GM10266 (cell line): ENCODE results near the gene NT5C2.

Source experiments
- DNase-seq: peaks from one replicate; pipeline ENCODE4 v3.0.0; 2012; ENCODE audit errors: extremely low spot score
- TF ChIP-seq, protein P1 (sequence below): IDR thresholded peaks from 2 replicates; pipeline ENCODE4 v1.5.1; 2012; ENCODE audit warnings: mild to moderate bottlenecking, low read depth; ENCODE audit not compliant: control insufficient read depth, insufficient read depth; ENCODE audit errors: missing control alignments

The NT5C2 gene

DNA sequence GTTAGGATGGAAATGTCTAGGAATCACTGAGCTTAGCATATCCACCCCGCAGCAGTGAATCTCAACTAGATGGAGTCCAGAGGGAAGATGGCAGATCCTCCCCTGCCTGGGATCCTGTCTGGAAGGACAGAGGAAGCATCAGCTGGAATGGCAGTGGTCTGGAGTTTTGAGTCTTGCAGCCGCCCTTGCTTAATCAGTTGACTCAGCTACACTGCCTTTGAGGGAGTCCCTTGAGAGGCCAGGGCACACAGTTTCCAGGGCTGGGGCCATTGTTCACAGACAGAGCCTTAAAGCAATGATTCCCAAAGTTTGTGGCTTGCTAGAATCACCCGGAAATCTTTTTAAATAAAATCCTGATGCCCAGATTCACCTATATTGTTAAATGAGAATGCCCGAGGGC lies 128.1 kb downstream of the NT5C2 start:
- TF ChIP-seq, protein P1, sequence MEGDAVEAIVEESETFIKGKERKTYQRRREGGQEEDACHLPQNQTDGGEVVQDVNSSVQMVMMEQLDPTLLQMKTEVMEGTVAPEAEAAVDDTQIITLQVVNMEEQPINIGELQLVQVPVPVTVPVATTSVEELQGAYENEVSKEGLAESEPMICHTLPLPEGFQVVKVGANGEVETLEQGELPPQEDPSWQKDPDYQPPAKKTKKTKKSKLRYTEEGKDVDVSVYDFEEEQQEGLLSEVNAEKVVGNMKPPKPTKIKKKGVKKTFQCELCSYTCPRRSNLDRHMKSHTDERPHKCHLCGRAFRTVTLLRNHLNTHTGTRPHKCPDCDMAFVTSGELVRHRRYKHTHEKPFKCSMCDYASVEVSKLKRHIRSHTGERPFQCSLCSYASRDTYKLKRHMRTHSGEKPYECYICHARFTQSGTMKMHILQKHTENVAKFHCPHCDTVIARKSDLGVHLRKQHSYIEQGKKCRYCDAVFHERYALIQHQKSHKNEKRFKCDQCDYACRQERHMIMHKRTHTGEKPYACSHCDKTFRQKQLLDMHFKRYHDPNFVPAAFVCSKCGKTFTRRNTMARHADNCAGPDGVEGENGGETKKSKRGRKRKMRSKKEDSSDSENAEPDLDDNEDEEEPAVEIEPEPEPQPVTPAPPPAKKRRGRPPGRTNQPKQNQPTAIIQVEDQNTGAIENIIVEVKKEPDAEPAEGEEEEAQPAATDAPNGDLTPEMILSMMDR: no peak
- no peak for DNase-seq

DNA sequence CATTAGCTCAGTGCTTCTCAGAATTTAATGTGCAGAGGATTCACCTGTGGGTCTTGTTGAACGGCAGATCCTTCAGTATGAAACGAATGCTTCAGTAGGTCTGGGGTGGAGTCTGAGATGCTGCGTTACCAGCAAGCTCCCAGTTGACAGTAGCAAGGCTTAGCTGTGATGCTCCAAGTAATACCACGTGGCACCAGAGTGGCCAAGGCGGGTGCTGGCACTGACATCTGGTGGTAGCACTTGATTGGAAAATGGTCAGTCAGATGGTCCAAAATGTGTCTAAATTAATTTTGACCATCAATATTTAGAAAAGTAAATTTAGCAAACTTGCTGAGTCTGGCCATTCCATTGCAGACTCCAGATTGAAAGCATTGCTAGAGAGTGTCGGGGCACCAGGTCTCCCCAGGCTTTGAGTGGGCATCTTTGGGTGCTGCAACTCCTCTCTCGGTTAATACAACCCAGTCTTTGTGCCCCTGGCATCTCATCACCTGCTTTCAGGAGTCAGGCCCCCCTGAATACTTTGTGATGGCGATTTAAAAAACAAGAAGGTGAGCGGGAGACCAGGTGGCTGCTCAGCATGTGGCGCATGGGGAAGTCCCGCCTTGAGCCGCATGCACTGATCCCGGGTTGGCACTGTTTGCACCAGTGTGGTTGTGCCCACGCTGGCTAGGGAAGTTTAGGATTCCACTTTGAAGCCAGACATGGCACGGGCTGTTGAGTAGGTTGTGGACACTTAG lies 130.1 kb downstream of the NT5C2 start:
- TF ChIP-seq, protein P1: no peak
- DNase-seq: no peak

DNA sequence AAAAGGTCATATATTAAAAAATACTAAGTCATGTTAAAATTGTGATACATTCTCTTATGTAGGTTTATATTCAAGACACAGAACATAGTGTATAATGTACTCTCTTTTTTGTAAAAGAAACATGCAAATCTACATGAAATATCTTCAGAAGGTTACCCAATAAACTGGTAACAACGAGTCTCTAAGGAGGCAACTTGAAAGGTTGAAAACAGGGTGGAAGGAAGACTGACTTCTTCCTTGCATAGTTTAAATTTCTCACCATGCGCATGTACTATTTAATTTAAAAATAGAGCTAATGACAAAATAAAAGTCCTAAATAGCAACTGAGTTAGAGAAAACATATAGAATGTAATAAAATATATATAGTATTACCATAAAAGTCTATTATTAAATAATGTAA lies 132.5 kb downstream of the NT5C2 start:
- DNase-seq: no peak
- TF ChIP-seq, protein P1: no peak

DNA sequence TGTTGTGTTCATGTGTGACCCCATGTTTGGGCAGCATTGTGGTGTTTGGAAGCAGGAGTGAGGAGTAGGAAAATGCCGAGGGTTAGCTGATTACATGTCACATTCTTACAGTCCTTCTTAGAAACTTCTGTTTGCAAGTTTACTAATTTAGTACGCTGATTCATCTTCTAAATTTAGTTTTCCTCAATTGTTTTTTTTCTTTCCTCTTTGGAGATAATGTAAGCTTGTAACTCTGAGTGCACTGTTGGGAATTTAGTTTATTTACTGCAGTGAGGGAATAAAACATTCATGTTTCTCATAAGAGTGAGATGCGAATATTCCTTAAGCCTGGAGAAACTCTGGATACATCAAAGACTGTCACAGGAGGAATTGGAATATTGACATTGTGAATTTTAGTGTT lies 135.0 kb downstream of the NT5C2 start:
- no peak for DNase-seq
- TF ChIP-seq, protein P1: no peak

DNA sequence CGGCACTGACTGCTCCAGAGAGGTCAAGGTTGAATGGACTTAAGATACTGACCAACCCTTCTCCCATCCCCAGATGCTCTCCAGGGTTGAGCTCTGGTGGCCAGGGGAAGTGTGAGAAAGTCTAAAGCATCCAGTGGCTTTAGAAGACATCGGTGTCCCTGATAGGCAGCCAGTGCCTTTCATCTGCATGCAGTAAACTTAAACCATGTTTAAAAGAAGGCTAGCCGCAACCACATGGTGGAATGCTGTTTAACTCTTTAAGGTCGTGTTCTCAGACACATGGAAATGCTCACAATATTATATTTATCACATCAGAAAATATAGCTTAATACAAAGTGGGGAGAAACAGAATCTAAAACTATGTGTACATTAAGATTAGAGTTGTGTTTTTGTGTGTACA lies 138.0 kb downstream of the NT5C2 start:
- TF ChIP-seq, protein P1: no peak
- no peak for DNase-seq

DNA sequence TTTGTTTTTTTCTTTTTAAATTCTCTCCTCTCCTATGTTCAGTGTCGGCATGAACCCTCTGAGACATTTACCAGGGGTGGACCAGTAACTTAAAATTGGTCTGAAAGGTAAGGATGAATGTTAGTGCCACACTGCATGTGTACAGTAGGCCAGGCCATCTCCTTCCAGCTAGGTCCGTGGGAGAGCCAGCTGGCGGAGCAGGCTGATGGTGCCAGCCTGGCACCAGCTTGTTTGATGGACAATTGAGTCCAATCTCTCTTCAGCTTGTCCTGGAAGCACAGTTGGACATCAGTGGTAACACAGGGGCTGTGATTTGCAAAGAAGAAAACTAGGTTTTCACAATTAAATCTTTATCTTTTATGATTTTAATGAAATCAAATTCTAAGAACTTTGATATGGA lies 138.5 kb downstream of the NT5C2 start:
- no peak for DNase-seq
- TF ChIP-seq, protein P1: no peak
